CD4-positive, alpha-beta T cell treated with Interleukin-21 for 1 hour (primary cell): ENCODE results near the gene PATL2.
"Not testable (repeated sequence)": the region's sequence is repeated elsewhere in the genome, so short reads cannot be mapped to it uniquely, and the experiment has no call there.

Experiments used
- DNase-seq: peaks from one replicate; pipeline ENCODE4 v3.0.0-alpha.2; 2020

PATL2 gene

DNA sequence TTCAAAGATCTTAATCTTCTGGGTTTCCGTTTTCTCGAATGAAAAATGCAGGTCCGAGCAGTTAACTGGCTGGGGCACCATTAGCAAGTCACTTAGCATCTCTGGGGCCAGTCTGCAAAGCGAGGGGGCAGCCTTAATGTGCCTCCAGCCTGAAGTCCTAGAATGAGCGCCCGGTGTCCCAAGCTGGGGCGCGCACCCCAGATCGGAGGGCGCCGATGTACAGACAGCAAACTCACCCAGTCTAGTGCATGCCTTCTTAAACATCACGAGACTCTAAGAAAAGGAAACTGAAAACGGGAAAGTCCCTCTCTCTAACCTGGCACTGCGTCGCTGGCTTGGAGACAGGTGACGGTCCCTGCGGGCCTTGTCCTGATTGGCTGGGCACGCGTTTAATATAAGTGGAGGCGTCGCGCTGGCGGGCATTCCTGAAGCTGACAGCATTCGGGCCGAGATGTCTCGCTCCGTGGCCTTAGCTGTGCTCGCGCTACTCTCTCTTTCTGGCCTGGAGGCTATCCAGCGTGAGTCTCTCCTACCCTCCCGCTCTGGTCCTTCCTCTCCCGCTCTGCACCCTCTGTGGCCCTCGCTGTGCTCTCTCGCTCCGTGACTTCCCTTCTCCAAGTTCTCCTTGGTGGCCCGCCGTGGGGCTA lies at the start of gene PATL2, which contains the start of gene B2M:
Gene PATL2 (minus strand): TSS at position 228 of the 647 bp plus-strand sequence. CDS start 34,833 bp downstream, outside the sequence.
Gene B2M (plus strand): TSS at position 422 of the 647 bp plus-strand sequence. CDS start 30 bp downstream, at position 452.
- peak; percentile 98 for DNase-seq

DNA sequence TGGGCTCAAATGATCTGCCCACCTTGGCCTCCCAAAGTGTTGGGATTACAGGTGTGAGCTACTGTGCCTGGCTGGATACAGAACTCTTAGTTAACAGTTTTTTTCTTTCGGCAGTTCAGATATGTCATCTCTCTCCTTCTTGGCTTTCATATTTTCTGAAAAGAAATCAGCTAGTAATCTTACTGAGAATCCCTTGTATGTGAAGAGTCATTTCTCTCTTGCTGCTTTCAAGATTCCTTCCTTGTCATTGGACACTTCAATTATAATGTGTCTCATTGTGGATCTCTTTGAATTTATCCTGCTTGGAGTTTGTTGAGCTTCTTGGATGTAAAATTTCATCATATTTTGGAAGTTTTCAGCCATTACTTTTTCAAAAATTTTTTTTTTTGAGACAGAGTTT lies 42.2 kb upstream of the PATL2 start:
- DNase-seq = no peak

DNA sequence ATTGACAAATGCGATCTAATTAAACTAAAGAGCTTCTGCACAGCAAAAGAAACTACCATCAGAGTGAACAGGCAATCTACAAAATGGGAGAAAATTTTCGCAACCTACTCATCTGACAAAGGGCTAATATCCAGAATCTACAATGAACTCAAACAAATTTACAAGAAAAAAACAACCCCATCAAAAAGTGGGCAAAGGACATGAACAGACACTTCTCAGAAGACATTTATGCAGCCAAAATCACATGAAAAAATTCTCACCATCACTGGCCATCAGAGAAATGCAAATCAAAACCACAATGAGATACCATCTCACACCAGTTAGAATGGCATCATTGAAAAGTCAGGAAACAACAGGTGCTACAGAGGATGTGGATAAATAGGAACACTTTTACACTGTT lies 32.3 kb upstream of the PATL2 start:
- DNase-seq = not testable (repeated sequence)

DNA sequence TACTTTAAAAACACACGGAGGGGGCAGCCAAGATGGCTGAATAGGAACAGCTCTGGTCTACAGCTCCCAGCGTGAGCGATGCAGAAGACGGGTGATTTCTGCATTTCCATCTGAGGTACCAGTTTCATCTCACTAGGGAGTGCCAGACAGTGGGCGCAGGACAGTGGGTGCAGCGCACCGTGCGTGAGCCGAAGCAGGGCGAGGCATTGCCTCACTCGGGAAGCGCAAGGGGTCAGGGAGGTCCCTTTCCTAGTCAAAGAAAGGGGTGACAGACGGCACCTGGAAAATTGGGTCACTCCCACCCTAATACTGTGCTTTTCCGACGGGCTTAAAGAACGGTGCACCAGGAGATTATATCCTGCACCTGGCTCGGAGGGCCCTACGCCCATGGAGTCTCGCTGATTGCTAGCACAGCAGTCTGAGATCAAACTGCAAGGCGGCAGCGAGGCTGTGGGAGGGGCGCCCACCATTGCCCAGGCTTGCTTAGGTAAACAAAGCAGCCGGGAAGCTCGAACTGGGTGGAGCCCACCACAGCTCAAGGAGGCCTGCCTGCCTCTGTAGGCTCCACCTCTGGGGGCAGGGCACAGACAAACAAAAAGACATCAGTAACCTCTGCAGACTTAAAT lies 28.2 kb upstream of the PATL2 start:
- peak; percentile 33 for DNase-seq

DNA sequence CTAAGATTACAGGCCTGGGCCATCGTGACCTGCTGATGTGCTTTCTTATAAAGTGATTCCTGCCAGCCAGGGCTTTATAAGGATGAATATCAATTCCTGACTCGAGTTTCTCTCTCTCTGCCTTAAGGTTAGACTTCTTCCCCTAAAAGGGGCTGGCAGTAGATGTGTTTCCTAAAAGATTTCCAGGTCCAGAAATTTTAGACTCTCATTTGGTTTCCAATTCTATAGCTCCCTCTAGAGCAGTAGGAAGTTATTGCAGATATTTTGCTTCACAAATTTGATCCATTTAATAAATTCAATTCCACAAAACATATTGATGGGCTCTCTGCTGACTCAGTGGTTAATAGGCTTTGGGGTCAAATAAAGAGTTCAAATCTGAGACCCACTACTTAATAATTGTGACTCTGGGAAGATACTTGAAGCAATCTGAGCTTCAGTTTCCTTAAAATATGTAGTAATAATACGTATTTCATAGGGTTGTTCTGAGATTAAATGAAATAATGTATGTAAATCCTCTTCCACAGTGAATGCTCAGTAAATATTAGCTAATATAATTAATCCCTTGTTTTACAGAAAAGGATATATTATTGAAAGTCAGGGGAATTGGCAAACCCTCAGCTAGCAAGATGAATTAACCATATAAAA lies 27.3 kb upstream of the PATL2 start:
- DNase-seq = peak; percentile 71

DNA sequence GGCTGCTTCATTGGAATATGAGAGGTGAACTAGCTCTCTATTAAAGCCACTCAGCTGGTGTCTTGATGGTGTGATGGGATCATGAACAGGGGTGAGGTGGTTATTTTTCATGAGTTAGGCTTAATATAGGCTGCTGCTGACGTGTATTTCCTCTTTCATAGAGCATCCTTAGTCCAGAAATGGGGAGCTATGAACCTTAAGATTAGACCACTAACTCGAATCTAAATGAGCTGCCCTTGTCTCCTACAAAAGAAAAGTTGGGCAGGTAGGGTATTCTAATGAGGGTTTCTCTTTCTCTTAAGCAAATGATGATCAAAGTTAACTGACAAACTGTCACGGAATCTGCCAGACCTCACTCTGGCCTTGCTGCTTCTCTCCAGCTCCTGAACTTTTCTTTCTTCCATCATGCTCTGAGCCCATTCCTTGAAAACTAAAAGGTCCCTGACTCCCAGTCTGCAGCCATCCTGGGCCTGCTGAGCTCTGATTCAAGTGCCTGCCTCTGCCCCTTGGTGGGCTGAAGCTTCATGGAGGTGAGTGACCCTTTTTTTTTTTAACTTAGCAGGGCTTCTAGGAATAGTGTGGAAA lies 25.1 kb upstream of the PATL2 start, which contains the start of gene TRIM69:
Gene TRIM69 (plus strand): TSS at position 348 of the 585 bp plus-strand sequence. CDS start 177 bp downstream, at position 525.
- peak; percentile 56 for DNase-seq

DNA sequence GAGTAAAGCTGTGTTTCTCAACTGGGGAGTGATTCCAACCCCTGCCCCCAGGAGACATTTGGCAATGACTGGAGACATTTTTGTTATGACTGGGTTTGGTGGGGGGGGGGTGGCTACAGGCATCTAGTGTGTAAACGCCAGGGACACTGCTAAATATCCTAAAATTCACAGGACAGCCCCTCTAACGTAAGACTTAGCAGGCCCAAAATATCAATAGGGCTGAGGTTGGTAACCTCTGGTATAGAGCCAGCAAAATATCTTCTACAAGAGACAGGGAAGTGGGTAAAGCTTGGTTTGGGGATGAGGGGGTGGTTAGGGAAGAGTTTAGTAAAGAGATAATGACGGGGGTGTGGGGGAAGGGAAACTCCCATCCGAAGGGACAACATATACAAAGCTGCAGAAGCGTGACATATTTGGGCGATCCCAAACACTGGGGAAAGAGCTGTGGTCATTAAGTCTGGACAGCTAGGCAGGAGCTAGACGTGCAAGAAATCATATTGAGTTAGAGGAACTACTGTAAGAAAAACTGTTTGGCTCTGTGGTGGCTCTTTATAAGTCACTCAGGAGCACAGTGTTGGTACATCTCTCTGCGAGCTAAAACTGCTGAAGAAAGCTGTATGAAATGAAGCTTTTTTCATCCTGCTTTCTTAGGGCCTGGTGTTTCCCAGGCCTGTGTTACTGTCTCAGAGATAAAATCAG lies 24.5 kb upstream of the PATL2 start:
- DNase-seq = peak; percentile 60

DNA sequence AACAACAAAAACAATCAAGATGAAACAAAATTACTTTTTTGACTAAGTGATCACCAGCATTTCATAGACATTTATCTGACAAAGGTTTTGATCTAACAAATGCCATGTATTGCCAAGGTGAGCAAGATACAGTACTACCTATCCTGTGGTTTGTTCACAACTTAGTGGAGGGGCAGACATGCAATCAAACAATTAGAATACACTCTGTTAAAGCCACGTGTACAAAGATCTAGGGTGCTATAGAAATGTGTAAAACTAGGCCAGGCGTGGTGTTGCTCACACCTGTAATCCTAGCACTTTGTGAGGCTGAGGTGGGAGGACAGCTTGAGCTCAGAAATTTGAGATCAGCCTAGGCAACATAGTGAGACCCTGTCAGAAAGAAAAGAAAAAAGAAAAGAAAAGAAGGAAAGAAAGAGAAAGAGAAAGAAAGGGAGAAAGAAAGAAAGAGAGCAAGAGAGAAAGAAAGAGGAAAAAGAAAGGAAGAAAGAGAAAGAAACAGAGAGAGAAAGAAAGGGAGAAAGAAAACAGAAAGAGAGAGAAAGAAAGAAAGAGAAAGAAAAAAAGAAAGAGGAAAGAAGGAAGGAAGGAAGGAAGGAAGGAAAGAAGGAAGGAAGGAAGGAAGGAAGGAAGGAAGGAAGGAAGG lies 23.8 kb upstream of the PATL2 start:
- DNase-seq = peak; percentile 38

DNA sequence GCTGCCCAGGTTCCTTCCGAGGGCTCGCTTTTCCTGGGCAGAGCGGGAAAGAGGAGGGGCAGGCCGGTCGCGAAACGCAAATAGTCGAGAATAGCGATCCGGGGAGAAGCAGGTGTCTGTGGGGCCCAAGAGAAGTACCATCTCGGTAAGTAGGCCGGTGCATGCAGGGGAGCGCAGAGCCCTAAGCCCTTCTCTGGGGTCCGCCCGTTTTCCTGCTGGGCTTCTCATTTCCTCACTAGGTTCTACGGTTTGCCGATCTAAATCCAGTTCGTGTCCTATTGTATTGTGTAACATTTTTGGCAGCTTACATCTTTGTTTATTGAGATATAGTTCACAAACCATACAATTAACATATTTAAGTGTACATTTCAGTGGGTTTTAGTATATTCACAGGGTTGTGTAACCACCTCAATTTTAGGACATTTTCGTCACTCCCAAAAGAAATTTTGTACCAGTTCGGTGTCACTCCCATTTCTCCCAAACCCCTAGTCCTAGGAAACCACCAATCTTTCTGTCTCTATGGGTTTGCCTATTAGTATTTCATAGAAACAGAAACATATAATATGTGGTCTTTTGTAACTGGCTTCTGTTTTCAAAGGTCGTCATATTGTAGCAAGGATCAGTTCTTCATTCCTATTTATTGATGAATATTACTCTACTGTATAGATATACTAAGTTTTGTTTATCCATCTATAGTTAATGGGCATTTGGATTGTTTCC lies 18.4 kb upstream of the PATL2 start:
- peak; percentile 68 for DNase-seq

DNA sequence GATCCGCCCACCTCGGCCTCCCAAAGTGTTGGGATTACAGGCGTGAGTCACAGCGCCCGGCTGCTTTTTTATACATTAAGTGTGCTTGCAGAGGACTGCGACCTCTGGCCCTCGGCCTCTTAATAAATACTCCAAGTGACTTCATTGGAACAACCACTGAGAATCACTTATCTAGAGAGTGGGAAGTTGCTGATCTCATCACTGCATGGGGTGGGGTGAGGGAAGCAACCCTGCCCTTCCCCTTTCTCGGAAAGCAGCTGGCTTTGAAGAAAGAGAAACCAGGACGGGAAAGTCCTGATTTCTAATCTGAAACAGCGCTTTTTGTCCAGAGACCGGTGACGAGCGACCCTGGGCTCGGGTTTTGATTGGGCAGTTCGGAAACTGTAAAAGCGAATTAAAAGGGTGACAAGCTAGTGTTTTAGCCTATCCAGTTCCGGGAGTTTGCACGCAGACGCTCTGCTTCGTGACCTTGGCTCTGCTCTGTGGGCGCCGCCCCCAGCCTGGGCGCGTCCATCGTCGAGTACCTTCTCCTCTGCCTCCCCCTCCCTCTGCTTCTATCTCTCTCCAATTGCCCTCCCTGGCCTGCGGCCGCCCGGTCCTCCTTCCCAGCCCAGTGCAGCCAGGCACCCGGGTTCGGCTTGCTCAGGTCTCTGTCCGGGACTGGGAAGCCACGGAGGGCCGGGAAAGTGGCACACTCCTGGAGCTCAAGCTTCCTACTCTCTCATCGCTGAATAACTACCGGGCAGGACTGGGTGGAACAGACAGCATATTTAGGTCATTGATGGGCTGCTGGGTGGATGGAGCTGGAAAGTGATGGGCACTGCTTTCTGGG lies 17.7 kb upstream of the PATL2 start:
- DNase-seq = peak; percentile 100

DNA sequence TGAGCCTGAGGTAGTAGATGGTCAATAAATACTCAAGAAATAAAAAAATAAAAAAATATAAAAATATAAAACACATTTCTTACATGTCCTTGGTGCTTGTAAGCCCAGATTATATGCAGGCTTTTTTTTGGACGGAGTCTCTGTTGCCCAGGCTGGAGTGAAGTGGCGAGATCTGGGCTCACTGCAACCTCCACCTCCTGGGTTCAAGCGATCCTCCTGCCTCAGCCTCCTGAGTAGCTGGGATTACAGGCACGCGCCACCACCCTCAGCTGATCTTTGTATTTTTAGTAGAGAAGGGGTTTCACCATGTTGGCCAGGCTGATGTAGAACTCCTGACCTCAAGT lies 17.1 kb upstream of the PATL2 start:
- DNase-seq = not testable (repeated sequence)

DNA sequence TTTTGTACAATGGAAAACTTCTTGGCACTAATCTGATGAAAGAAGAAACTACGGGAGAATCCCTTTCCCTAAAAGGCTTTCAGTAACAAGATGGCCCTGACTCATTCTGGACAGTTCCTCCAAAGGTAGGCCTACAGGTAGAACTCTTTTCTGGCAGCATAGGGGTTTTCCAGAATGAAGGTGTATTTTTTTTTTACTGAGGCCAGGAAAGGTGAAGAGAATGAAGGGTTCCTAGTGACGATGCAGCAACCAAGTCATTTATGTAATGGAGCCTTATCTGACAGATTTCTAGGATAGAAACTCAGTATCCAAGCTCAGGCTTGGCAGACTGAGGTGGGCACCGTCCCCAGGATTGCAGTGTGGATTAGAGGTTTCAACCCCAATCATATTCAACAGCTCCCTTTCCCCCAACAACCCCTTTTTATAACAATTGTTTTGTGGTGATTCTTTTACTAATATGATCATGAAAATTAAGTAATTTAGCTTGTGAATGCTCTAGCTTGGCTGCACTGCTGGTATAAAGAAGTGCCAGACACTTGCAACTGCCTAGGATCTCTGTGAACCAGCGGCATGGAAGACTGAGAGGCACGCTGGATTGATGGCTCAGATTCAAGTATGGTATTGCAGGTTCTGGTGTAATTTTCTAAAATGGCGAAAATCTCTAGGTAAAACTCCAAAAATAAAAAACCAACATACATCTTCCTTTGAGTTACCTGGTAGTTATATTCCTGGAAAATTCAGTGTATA lies 16.5 kb upstream of the PATL2 start:
- peak; percentile 75 for DNase-seq

DNA sequence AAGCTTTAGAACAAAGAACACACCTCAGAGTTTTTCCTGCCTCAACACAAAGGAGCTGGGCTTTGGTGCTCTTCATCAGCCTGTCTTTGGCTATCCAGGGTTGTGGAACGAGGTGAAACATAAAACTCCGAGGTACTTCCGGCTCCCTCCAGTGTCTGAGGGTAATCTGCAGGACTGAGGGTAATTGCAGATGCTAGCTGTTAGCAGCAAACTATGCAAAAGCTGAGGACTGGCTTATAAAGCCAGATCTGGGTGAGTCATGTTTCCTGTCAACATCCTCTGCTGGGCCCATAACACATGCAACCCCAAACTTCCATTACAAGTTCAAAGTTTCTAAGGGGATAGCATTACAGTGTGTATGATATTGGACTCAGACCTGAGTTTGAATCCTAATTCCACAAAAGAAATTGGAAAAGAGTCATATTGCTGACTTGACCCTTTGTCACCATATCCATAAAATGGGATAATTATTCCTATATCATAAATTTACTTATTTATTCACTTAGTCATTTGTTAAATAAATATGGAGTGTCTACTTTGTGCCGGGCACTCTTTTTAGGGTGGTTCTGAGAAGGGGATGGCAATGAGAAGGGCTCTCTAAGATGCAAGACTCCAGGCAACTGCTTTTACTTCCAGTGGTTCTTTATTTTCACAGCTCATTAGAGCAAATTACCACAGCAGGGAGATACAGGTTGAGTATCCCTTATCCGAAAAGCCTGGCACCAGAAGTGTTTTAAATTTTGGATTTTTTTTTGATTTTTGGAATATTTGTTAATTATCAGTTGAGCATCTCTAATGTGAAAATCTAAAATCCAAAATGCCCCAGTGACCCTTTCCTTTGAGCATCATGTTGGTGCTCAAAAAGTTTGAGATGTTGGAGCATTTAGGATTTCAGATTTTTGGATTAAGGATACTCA lies 15.7 kb upstream of the PATL2 start:
- DNase-seq = peak; percentile 94

DNA sequence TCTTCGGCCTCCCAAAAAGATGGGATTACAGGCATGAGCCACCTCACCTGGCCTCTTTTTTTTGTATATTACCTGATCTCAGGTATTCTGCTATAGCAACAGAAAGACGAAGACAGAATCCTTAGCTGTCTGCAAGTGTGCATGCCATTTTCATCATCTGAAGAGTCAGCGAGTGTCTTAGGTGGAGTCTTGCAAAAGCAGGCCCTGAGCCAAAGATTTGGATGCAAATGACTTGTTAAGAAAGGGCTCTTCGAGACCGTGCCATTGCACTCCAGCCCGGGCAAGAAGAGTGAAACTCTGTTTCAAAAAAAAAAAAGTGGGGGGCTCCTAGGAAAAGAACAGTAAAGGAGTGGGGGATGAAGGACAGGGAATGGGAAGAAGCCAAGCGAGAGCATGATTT lies 15.0 kb upstream of the PATL2 start:
- peak; percentile 42 for DNase-seq

DNA sequence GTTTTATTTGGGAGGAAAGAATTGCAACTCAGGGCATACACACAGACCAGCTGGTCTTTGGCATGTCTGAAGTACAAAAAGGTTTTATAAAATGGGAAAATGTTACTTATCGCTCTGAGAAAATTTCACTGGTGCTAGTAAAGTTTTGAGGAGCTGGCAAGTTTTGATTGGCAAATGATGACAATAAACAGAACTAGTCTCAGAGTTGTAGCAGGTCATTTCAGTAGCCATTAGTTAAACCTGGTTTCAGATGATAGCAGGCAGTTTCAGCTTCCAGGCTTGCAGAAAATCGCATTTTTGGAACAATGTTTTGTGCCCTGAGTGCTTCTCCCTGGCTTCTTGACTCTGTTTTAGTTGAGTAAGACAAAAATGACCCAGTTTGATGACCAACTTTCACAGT lies 10.9 kb upstream of the PATL2 start:
- DNase-seq = peak; percentile 30

DNA sequence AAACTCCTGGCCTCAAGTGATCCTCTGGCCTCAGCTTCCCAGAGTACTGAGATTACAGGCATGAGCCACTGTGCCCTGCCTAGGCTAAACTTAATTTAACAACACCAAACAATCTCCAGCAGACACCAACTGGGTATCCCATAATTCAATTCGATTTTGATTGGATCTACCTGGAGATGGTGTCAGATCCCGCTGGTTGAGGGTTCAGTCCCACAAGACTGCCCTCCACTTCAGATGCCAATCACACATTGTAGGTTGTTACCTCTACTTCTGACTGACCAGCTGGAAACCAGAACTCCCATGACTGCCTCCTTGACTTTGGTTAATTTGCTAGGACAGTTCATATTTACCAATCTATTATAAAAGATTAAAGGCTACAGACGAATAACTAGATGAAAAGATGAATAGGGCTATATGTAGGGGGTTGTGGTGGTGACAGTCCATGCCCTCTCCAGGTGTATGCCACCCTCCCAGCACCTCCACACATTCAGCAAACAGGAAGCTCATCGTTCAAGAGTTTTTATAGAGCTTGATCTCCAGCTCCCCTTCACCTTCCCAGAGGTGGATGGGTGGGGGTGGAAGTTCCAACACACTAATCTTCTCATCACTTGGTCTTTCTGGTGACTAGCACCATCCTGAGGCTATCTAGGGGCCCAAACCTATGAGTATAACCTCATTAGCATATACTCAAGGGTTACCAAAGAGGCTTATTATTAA lies 9.5 kb upstream of the PATL2 start:
- peak; percentile 65 for DNase-seq

DNA sequence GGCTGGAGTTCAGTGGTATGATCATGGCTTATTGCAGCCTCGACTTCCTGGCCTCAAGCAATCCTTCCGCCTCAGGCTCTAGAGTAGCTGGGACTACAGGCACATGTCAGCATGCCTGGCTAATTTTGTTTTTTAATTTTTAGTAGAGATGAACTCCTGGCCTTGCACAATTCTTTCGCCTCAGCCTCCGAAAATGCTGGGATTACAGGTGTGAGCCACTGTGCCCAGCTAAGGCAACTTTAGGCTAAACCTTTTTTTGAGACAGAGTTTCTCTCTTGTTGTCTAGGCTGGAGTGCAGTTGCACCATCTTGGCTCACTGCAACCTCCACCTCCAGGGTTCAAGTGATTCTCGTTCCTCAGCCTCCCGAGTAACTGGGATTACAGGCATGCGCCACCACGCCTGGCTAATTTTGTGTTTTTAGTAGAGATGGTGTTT lies 8.9 kb upstream of the PATL2 start:
- DNase-seq = not testable (repeated sequence)
